ENCODE results near the gene MRPL14. TPM values are rescaled to one million over a fixed set of nuclear protein-coding genes. Genes with fewer than 3 reads are reported as not detected.

Gene MRPL14
- polyA plus RNA-seq, 1 donor (not counting 4 experiments of a cell fraction or from before 2014, with no cell fraction given): 136 TPM

DNA sequence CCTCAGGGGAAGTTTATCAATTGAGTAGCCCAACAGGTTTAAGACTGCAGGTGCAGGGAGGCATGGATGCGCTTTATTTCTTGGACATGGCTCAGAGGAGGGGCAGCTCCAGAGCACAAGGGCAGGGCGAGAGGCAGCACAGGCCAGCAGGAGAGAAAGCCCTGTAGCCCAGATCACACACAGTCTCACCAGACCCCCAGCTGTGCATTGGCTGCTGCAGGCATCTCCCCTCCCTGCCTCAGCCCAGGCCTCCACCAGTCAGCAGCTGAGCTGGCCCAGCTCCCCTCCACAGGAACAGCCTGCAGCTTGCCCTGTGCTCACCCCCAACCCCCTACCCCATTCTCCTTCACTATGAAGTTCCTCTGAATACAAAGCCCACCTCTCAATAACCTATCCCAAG, 24.7 kb downstream of the MRPL14 start:
- H3K36me3 ChIP-seq (ENCODE audit: control insufficient read depth in 2 of 2, extremely low read depth in 1 of 2, insufficient read depth in 2 of 2, low read length in 2 of 2): peaks cover 30 to 32% of the 10 kb centered on the region in 2 experiments
- no peak overlapping the region for H3K4me3 ChIP-seq (ENCODE audit: control insufficient read depth in 2 of 3, extremely low read depth in 1 of 3, insufficient read depth in 2 of 3, low read depth in 1 of 3, low read length in 3 of 3)
- no peak overlapping the region for H2AFZ ChIP-seq (ENCODE audit: control insufficient read depth, low read length)
- no peaks in the 10 kb centered on the region for H3K27me3 ChIP-seq (ENCODE audit: control insufficient read depth, extremely low read depth, insufficient read depth, low read length)
- DNase-seq (ENCODE audit: low read depth, low spot score) (no peak), FAIRE-seq (no peak)
- no peak overlapping the region for H3K9ac ChIP-seq (ENCODE audit: control insufficient read depth, extremely low read depth, insufficient read depth, low read length)
- H3K79me2 ChIP-seq (ENCODE audit: control insufficient read depth, insufficient read depth, low read length): peaks cover 7% of the 10 kb centered on the region
- no peak overlapping the region for H3K4me2 ChIP-seq (ENCODE audit: control insufficient read depth, extremely low read depth, insufficient read depth, low read depth, low read length)
- no peaks in the 10 kb centered on the region for H3K9me3 ChIP-seq (ENCODE audit: control insufficient read depth, low read depth, low read length)
- H4K20me1 ChIP-seq (ENCODE audit: control insufficient read depth, extremely low read depth, insufficient read depth, low read length): peaks cover 8% of the 10 kb centered on the region
- no peaks in the 10 kb centered on the region for H3K9me1 ChIP-seq (ENCODE audit: control insufficient read depth, extremely low read depth, insufficient read depth, low read length)
- dilution Hi-C loops (cut with MboI; ENCODE audit: extremely low pct_ligation_motif_present, low sequenced_read_pairs): no loop called here
- no peak for TF ChIP-seq EZH2 (IDR thresholded peaks at IDR 0.05; ENCODE audit: low read length)
- TF ChIP-seq, protein P1, sequence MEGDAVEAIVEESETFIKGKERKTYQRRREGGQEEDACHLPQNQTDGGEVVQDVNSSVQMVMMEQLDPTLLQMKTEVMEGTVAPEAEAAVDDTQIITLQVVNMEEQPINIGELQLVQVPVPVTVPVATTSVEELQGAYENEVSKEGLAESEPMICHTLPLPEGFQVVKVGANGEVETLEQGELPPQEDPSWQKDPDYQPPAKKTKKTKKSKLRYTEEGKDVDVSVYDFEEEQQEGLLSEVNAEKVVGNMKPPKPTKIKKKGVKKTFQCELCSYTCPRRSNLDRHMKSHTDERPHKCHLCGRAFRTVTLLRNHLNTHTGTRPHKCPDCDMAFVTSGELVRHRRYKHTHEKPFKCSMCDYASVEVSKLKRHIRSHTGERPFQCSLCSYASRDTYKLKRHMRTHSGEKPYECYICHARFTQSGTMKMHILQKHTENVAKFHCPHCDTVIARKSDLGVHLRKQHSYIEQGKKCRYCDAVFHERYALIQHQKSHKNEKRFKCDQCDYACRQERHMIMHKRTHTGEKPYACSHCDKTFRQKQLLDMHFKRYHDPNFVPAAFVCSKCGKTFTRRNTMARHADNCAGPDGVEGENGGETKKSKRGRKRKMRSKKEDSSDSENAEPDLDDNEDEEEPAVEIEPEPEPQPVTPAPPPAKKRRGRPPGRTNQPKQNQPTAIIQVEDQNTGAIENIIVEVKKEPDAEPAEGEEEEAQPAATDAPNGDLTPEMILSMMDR (optimal IDR thresholded peaks at IDR 0.05 in 1 of 3, IDR thresholded peaks at IDR 0.05 in 1 of 3, conservative IDR thresholded peaks at IDR 0.05 in 1 of 3; ENCODE audit: extremely low read depth in 1 of 3, insufficient read depth in 2 of 3, low read length in 3 of 3): no peak
- no peak overlapping the region for H3K27ac ChIP-seq (ENCODE audit: control insufficient read depth, insufficient read depth, low read length)
- no peaks in the 10 kb centered on the region for H3K4me1 ChIP-seq (ENCODE audit: control insufficient read depth, extremely low read depth, insufficient read depth, low read length)

DNA sequence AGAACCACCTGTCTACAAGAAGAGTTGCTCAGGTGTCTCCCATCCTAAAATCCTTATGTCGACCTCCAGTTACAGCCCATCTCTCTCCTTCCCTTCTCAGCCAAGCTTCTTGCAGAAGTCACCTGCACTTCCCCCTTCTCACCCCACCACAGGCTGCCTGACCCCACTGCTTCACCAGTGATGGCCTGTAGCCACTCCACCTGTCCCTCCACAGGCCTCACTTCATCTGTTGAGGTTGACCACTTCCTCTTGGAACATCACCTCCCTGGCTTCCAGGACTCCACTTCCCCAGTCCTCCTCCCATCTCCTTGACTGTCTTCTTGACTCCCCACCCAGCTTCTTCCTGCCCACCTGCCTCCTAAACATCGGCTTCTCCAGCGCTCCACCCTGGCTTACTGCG, 25.4 kb downstream of the MRPL14 start:
- no peak overlapping the region for H3K4me2 ChIP-seq (ENCODE audit: control insufficient read depth, extremely low read depth, insufficient read depth, low read depth, low read length)
- H3K9ac ChIP-seq (ENCODE audit: control insufficient read depth, extremely low read depth, insufficient read depth, low read length): no peak overlapping the region
- no peak for DNase-seq (ENCODE audit: low read depth, low spot score)
- FAIRE-seq: no peak
- no peak overlapping the region for H3K27ac ChIP-seq (ENCODE audit: control insufficient read depth, insufficient read depth, low read length)
- no peak overlapping the region for H2AFZ ChIP-seq (ENCODE audit: control insufficient read depth, low read length)
- TF ChIP-seq EZH2 (IDR thresholded peaks at IDR 0.05; ENCODE audit: low read length): no peak
- TF ChIP-seq, protein P1 (optimal IDR thresholded peaks at IDR 0.05 in 1 of 3, IDR thresholded peaks at IDR 0.05 in 1 of 3, conservative IDR thresholded peaks at IDR 0.05 in 1 of 3; ENCODE audit: extremely low read depth in 1 of 3, insufficient read depth in 2 of 3, low read length in 3 of 3): no peak
- H4K20me1 ChIP-seq (ENCODE audit: control insufficient read depth, extremely low read depth, insufficient read depth, low read length): peaks cover 8% of the 10 kb centered on the region
- H3K36me3 ChIP-seq (ENCODE audit: control insufficient read depth in 2 of 2, extremely low read depth in 1 of 2, insufficient read depth in 2 of 2, low read length in 2 of 2): peaks cover 30 to 32% of the 10 kb centered on the region in 2 experiments
- peaks cover 4% of the 10 kb centered on the region for H3K79me2 ChIP-seq (ENCODE audit: control insufficient read depth, insufficient read depth, low read length)
- H3K4me1 ChIP-seq (ENCODE audit: control insufficient read depth, extremely low read depth, insufficient read depth, low read length): no peaks in the 10 kb centered on the region
- dilution Hi-C loops (cut with MboI; ENCODE audit: extremely low pct_ligation_motif_present, low sequenced_read_pairs): no loop called here
- no peaks in the 10 kb centered on the region for H3K9me1 ChIP-seq (ENCODE audit: control insufficient read depth, extremely low read depth, insufficient read depth, low read length)
- H3K4me3 ChIP-seq (ENCODE audit: control insufficient read depth in 2 of 3, extremely low read depth in 1 of 3, insufficient read depth in 2 of 3, low read depth in 1 of 3, low read length in 3 of 3): no peak overlapping the region
- no peaks in the 10 kb centered on the region for H3K9me3 ChIP-seq (ENCODE audit: control insufficient read depth, low read depth, low read length)
- no peaks in the 10 kb centered on the region for H3K27me3 ChIP-seq (ENCODE audit: control insufficient read depth, extremely low read depth, insufficient read depth, low read length)
